LoVo (cell line): ENCODE measurements around the gene OPRM1.
"Not testable (repeated sequence)": the region's sequence is repeated elsewhere in the genome, so short reads cannot be mapped to it uniquely, and the experiment has no call there.

ENCODE experiments used
- DNase-seq: peaks from one replicate; pipeline ENCODE4 v3.0.0-alpha.2; 2016; ENCODE audit warnings: low spot score

OPRM1 gene

GRCh38 chr6:154154389-154154967 is 115.4 kb downstream of the OPRM1 start:
- DNase-seq, result peak; percentile 84

GRCh38 chr6:154156135-154156896 is 117.3 kb downstream of the OPRM1 start:
- DNase-seq, result no peak

DNA sequence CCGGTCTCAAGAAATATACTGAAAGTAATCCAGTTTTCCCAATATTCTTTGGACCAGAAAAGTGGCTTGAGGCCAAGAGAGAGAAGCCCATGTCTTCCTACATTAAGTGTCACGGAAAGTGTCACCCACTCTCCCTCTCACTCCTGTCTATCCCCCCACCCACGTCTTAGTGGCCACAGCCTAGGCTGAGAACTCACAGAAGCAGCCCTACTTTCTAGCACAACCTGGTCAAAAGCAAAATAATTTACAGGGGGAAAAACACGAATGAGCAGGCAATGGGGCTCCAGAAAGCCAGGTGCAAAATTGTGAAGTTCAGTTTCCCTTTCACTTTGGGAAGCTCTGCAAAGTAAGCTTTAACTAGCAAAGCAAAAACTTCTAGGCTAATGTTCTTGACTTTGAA is 118.0 kb downstream of the OPRM1 start:
- no peak for DNase-seq

DNA sequence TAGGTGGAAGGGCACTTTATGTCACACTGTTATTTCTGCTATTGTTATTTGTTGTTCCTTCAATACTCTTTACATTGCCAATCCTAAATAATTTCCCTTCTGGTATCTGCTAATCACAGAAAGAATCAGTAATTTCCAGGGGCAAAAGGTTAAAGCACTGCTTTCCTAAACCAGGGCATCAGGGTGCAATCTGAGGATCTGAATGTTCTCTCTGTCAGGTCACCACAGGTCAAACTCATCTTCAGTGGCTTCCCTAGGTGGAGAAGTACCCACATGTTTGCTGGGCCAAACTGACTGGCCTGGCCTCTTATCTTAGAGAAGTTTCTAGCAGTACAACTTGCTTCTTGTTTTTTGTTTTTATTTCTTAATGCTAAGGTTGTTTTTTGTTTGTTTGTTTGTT is 118.7 kb downstream of the OPRM1 start:
- DNase-seq, result no peak

DNA sequence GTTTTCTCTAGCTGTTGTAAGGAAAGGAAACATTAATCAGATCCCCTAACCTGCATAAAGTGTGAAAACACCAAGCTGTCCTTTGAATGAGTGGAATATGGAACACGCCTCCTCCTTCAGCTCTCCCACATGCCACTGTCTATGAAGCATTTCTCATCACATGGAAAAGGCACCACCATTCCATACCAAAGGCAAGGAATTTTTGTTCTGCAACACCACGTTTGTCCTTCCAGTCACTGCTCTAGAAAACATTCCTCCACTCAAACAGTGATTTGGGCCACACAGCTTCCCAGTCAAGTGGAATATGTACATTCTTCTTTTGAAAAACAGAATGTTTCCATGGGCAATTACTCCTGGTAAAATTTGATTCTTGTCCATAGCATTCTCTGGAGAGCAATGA is 120.1 kb downstream of the OPRM1 start:
- DNase-seq, result no peak

GRCh38 chr6:154161689-154162088 is 122.6 kb downstream of the OPRM1 start:
- no peak for DNase-seq

GRCh38 chr6:154164397-154164796 is 125.4 kb downstream of the OPRM1 start:
- no peak for DNase-seq

- DNase-seq, result no peak
Measured at GRCh38 chr6:154165478-154165877, 126.4 kb downstream of the OPRM1 start.

DNA sequence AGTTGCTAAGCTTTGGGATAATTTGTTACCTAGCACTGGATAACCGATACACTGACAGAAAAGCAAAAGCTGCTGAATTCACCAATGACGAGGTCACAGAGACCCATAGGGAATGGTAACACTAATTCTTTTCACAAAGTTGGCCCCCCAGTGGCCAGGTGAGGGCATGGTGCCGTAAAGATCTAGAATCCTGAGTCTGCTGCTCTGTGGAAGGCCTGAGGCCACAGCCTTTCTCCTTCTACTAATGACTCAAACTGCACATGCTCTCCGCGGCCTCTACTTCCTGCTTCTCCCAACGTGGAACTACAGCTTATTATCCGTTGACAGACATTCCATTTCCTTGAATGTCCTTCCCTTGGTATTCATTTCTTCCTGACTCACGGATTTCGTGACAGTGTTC is 127.1 kb downstream of the OPRM1 start:
- DNase-seq, result no peak

DNA sequence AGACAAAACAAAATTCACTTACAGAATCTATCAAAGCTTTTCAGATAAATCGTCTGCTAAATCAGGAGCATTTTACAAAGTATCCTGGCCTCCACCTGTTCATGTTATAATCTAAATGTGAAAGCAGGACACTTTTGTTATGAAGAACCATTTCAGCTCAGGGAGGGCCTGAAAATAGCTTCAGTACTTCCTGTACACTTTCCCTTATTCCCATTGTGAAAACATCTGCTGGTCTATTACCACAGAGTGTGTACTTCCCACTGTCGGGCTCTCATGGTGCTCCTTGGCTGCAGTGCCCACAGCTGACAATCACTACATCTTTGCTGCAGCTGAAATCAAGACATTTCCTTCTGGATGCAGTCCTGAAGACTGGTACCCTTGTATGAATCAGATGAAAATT is 128.1 kb downstream of the OPRM1 start:
- DNase-seq, result no peak

GRCh38 chr6:154169193-154169847 is 130.3 kb downstream of the OPRM1 start:
- no peak for DNase-seq

DNA sequence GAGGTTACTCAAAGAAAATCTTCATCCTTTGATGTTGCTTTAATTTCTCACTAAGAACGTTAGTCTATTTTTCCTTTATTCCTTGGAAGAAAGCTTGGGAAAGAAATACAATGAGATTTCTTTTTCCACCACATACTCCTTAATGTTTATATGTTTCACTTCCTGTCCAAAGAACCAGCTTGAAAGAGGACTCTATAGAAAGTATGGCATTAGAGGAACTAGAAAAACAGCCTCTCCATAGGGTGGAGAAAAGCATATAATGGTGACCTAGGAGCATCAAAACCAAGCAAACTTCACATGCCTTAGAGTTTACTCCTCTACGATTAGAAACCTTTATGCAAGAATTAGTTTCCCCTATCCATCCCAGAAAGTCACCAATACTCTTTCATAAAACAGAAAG is 131.1 kb downstream of the OPRM1 start:
- DNase-seq, result no peak

DNA sequence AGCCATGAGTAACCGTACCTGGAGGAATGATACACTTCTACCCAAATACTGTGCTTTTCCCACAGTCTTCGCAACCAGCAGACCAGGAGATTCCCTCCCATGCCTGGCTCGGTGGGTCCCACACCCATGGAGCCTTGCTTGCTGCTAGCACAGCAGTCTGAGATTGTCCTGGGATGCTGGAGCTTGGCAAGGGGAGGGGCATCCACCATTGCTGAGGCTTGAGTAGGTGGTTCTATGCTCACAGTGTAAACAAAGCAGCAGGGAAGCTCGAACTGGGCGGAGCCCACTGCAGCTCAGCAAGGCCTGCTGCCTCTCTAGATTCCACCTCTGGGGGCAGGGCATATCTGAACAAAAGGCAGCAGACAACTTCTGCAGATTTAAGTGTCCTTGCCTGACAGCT is 133.4 kb downstream of the OPRM1 start:
- DNase-seq, result not testable (repeated sequence)

DNA sequence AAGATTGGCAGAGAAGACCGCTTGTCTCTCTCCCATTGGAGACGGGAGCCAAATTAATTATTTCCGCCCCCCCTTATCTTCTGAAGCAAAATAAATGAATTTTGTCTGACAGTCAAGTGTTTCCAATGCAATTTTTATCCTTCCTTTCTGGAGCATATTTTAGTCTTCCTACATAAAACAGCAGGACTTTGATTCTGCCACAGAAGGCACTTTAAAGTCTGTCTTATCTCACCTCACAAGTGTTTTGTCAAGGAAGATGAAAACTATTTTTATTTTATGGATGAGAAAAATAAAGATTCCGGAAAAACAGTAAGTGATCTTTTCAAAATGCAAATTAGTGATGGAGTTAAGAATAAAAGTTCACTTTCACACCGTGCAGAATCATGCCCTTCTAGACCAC is 140.4 kb downstream of the OPRM1 start:
- no peak for DNase-seq

GRCh38 chr6:154187203-154187602 is 148.2 kb downstream of the OPRM1 start:
- DNase-seq, result no peak

DNA sequence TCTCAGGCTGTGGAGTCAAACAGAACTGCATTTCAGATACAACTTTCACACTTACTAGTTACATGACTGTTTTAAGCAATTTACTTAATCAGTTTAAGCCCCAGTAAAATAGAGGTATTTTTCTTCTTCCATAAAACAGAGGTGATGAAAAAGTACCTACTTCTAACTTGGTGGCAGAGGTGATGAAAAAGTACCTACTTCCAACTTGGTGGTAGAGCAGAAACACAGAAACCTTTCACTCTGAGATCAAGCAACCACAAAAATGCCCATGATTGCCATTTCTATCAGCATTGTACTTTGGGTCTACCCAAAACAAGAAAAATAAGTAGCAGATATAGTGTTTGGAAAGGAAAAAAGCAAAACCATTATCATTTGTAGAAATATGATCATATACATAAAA is 148.7 kb downstream of the OPRM1 start:
- DNase-seq, result no peak

GRCh38 chr6:154196333-154196885 is 157.4 kb downstream of the OPRM1 start:
- DNase-seq, result no peak

DNA sequence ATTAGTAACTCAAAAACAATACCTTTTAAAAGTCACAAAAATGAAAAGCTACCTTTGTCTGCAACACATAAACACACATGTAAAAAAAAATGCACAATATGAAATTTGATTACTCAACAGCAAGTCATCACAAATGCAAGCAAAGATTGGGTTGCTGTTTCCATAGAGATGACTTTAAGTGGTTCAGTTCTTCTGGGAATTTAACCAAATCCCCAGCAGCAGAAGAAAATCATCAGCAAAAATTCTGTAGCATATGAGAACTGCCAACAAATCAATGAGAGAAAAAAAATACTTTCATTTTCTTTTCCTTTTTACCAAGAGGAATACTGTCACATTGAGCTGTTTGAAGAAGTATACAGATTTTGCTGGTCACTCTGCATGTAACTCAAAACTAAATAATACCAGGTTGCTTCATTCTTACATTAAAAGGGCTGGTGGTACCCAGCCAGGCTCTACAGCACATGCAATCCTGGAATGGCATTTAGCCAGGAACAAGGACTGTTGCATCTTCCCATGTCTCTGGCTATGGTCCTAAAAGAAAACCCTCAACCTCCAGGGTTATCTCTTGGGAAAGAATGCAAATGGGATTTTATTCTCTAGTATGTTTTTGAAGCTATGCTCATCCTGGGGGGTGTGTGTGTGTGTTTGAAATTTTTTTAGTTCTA is 158.3 kb downstream of the OPRM1 start:
- no peak for DNase-seq

DNA sequence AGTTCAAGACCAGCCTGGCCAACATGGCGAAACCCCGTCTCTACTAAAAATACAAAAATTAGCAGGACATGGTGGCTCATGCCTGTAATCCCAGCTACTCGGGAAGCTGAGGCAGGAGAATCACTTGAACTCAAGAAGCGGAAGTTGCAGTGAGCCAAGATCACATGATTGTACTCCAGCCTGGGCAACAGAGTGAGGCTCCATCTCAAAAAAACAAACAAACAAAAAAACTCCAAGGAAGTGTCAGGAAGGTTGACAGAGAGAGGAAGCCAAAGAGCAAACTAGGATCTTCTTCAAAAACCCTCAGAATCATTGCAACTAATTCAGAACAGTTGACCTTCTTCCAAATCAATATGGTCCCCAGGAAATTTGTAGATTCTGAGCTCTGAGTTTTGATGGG is 162.6 kb downstream of the OPRM1 start:
- DNase-seq, result not testable (repeated sequence)

DNA sequence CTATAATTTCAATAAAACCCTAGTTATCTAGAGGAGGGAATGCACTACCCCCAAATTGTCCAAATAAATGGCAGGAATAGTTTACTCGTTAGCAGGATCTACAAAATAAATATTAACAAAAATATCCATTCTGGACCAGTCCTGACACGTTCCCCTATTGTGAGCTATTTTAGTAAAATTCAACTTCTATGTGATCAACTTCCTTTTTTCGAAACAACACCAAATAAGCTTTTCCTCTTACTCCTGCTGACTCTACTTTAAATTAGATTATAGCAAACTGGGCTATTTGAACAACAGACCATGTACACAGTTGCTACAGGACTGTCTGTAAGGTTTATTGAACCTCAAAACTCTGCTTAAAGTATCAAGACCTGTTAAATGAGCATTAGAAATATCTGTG is 163.3 kb downstream of the OPRM1 start:
- DNase-seq, result no peak

DNA sequence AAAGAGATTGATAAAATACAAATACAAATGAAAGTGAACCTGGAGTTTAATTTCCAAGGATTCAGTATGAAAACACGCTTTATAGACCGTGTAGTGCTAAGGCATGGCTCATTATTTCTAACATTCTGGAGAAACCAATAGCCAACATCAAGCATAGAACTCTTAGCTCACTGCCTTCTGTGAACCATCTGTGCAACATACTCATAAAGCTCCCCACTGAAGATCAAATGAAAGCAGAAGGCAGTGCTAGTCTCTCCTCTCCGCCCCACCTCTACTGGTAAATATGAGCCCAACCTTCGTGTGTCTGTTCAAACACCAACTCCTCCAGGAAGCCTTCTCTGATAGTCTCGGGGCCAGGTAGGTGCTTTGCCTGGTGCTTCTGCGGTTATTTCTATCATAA is 163.9 kb downstream of the OPRM1 start:
- no peak for DNase-seq

- no peak for DNase-seq
Measured at GRCh38 chr6:154206141-154206540, 167.1 kb downstream of the OPRM1 start.

DNA sequence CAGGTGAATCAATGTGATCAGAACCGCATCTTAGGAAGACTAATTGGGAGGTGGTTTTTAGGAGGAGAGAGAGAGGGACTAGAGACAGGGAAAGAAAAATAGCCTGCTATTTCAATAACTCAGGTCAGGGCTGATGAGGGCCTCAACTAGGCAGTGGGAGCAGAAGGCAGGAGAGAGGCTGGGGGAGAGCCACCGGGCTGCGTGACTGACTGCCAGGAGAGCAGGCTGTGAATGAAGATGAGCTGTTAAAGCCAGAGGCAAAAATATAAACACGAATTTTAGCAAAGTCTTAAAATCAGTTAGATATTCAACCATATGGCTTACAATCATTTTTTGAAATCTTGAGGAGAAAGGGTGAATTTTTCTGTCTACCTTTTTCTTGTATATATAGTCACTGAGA is 168.0 kb downstream of the OPRM1 start:
- DNase-seq, result no peak
